ENCODE results near the gene SCFD2.
"Not testable (repeated sequence)": the region's sequence is repeated elsewhere in the genome, so short reads cannot be mapped to it uniquely, and the experiment has no call there.

Gene SCFD2

DNA sequence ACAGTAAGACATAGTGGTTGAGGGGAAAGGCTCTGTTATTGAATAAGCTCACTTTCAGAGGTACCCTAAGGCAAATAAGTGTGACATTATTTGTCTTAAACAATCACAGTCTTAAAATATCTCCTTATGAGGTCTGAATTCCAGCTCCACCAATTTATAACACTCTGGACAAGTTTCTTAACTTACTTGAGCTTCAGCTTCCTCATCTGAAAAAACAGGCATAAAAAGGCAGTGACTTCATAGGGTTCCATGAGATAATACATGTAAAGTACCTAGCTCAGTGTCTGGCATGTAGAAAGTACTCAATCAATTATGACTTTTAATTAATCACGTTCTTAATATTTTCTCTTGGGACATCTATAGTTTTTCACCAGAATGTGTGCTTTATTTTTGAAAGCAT lies 301.3 kb downstream of the SCFD2 start:
- TF ChIP-seq, protein P1, sequence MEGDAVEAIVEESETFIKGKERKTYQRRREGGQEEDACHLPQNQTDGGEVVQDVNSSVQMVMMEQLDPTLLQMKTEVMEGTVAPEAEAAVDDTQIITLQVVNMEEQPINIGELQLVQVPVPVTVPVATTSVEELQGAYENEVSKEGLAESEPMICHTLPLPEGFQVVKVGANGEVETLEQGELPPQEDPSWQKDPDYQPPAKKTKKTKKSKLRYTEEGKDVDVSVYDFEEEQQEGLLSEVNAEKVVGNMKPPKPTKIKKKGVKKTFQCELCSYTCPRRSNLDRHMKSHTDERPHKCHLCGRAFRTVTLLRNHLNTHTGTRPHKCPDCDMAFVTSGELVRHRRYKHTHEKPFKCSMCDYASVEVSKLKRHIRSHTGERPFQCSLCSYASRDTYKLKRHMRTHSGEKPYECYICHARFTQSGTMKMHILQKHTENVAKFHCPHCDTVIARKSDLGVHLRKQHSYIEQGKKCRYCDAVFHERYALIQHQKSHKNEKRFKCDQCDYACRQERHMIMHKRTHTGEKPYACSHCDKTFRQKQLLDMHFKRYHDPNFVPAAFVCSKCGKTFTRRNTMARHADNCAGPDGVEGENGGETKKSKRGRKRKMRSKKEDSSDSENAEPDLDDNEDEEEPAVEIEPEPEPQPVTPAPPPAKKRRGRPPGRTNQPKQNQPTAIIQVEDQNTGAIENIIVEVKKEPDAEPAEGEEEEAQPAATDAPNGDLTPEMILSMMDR (IDR thresholded peaks at IDR 0.05; ENCODE audit: control insufficient read depth, insufficient read depth, low read depth, low read length, missing control alignments), result no peak
- DNase-seq (ENCODE audit: low read depth), result no peak
- H3K4me3 ChIP-seq (ENCODE audit: control insufficient read depth, low read depth, low read length), result no peak overlapping the region

DNA sequence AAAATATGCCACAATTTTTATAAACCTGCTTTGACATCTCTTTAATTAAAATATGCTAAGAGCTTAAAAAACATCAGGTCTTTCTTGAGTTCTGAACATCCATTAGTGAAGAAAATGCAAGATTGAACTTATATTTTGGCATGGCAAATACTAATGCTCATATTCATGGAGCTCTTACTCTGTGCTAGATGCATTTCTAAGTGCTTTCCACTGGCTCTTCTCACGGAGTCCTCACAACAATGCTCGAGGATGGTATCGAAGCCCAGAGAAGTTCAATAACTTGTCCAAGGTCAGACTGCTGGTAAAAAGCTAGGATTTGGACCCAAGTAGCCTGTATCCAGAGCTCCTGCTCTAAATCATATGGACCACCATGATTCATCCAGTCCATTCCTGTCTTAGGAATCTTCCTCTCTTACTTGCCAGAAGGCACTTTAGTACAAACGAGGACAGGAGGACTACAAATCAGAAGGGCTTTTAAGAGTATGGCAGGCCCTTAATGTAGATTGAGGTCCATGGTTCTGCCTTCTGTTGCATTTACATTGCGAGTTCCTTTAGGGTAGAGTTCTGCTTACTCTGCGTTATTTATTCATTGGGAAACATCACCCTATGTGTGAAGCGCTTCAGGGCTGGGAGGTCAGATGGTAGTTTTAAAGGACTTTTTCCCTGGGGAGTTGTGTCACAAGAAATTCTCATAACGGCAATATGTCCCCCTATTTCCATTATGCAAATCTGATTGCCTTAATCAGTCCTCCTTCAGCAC lies 304.6 kb downstream of the SCFD2 start:
- DNase-seq (ENCODE audit: low read depth), result no peak
- no peak overlapping the region for H3K4me3 ChIP-seq (ENCODE audit: control insufficient read depth, low read depth, low read length)
- TF ChIP-seq, protein P1 (IDR thresholded peaks at IDR 0.05; ENCODE audit: control insufficient read depth, insufficient read depth, low read depth, low read length, missing control alignments), result no peak

DNA sequence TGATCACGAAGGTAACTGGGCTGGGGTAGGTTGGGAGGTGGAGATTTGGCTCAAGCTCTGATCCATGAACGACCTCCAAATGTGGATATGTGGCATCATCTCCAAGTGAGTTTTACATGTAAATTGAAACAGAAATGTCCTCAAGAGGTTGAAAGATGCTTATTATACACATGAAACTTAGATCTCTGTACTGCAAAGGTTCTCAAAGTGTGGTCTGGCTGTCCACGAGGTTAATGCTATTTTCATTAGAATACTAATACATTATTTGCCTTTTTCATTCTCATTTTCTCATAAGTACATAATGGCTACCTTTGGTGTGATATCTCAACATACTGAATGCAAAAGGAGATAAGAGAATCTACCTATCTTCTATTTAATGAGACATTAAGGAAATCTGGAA lies 305.6 kb downstream of the SCFD2 start:
- TF ChIP-seq, protein P1 (IDR thresholded peaks at IDR 0.05; ENCODE audit: control insufficient read depth, insufficient read depth, low read depth, low read length, missing control alignments), result no peak
- no peak for DNase-seq (ENCODE audit: low read depth)
- H3K4me3 ChIP-seq (ENCODE audit: control insufficient read depth, low read depth, low read length), result no peak overlapping the region

DNA sequence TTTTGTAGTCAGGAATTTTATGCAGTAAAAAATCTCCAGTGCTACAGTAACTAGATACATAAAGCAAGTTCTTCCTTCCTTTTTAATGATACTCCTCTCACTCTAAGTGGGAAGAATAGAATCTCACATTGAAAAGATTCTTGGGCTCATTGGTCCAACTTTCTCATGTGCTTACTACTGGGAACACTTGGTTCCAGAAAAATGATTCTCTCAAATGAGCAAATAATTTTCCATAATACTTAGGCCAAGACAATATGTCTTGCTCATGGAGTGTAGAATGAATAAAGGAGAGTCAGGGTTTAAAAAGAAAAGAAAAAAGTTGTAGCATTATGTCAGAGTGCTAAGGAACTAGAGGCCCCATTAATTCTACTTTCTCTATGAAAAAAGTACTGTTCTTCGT lies 306.0 kb downstream of the SCFD2 start:
- no peak for DNase-seq (ENCODE audit: low read depth)
- no peak overlapping the region for H3K4me3 ChIP-seq (ENCODE audit: control insufficient read depth, low read depth, low read length)
- TF ChIP-seq, protein P1 (IDR thresholded peaks at IDR 0.05; ENCODE audit: control insufficient read depth, insufficient read depth, low read depth, low read length, missing control alignments), result no peak

DNA sequence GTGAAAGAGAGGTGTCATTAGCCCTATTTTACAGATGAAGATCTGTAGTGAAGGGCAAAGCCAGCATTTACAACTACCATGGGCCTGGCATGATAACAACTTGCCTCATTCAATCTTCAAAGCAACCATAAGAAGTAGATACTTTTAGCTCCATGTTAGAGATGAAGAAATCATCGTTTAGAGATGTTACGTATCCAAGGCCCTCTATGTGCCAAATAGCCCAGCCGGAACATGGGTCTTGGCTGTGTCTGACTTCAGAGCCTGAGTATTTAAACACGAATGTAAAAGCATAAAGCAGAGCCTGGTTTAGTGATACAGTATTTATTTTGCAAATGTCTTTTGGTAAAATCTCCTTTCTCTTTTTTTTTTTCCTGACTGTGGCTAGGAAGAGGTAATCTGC lies 306.6 kb downstream of the SCFD2 start:
- no peak overlapping the region for H3K4me3 ChIP-seq (ENCODE audit: control insufficient read depth, low read depth, low read length)
- TF ChIP-seq, protein P1 (IDR thresholded peaks at IDR 0.05; ENCODE audit: control insufficient read depth, insufficient read depth, low read depth, low read length, missing control alignments), result no peak
- no peak for DNase-seq (ENCODE audit: low read depth)

DNA sequence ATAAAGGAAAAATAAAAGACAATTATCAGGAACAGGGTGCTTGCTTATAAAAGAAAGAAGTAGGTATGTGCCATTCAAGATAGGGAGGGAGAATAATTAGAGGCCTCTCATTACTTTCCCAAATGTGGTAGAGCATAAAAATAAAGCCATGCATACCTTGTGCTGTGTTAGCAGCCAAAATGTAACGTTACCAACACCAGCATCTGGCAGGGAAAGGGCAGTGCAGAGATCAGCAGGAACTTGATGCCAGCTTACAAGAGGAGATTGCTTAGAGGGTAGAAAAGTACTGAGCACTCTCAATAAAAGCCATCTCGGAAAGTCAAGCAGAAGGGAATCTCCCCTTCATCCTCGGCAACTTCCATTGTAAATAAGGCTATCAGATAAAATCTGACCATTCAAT lies 308.2 kb downstream of the SCFD2 start:
- TF ChIP-seq, protein P1 (IDR thresholded peaks at IDR 0.05; ENCODE audit: control insufficient read depth, insufficient read depth, low read depth, low read length, missing control alignments), result no peak
- H3K4me3 ChIP-seq (ENCODE audit: control insufficient read depth, low read depth, low read length), result no peak overlapping the region
- DNase-seq (ENCODE audit: low read depth), result no peak

DNA sequence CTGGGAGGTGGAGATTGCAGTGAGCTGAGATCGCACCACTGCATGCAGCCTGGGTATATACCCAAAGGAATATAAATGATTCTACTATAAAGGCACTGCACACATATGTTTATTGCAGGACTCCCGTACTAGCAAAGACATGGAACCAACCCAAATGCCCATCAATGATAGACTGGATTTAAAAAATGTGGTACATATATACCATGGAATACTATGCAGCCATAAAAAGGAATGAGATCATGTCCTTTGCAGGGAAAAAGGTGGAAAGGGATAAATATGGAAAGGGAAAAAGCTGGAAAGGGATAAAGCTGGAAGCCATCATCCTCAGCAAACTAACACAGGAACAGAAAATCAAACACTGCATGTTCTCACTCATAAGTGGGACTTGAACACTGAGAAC lies 308.8 kb downstream of the SCFD2 start:
- DNase-seq (ENCODE audit: low read depth); H3K4me3 ChIP-seq (ENCODE audit: control insufficient read depth, low read depth, low read length): not testable (repeated sequence)
